GM10847 (cell line): ENCODE measurements around the gene MATCAP1.

Experiments
- POLR2A ChIP-seq: IDR thresholded peaks from 2 replicates; pipeline ENCODE4 v1.6.1; 2011; ENCODE audit not compliant: insufficient read length; ENCODE audit errors: extremely low read depth

The MATCAP1 gene

DNA sequence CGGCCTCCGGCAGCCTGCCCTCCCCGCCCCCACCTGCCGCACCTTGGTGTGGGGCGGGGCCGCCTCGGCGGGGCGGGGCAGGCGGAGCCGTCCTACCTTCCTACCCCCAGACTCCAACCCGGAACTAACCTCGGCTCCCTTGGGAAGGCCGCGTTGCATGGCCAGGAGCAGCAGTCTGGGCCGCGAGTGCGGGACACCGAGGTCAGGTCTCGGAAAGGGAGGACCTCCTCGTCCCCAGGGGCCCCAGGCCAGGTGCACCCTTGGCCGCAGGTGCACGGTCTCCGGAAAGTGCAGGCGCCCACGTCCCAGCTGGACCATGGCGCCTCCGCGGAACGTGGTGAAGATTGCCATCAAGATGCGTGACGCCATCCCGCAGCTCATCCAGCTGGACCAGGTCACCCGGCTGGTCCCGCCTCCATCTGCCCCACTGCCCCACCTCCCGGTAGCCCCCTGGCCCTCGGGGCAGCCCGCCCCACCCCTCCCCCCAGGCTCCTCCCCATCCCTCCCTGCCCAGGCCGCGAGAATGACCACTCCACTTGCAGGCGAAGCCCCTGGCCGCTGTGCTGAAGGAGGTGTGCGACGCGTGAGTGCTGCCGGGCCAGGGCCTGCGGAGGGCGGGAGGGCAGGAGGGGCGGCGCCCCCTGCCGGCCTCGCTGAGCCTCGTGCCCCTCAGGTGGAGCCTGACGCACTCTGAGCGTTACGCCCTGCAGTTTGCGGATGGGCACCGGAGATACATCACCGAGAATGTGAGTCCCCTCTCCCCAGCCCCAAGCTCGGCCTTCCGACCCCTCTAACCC is 15.4 kb upstream of the MATCAP1 start, which contains the start of gene ELMO3:
Gene ELMO3 (plus strand): TSS at position 121 of the 797 bp plus-strand sequence. CDS start 196 bp downstream, at position 317.
- no peak for TF ChIP-seq POLR2A

- TF ChIP-seq POLR2A = no peak
Observed at GRCh38 chr16:67198238-67198734, 14.5 kb upstream of the MATCAP1 start.

DNA sequence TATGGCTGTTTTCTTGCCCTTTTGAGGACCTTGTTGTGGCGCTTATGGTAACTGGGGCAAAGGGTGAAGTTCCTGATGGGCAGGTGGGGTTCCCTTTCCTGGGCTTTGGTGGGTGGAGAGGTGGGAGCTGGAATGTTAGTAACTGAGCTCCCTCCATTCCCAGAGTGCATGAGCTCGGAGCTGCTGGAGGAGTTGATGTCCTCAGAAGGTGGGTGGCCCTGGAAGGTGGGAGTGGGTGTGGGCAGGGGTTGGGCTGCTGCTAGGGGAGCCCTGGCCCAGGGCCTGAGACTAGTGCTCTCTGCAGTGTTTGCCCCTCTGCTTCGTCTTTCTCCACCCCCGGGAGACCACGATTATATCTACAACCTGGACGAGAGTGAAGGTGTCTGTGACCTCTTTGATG is 13.9 kb upstream of the MATCAP1 start:
- TF ChIP-seq POLR2A = no peak

DNA sequence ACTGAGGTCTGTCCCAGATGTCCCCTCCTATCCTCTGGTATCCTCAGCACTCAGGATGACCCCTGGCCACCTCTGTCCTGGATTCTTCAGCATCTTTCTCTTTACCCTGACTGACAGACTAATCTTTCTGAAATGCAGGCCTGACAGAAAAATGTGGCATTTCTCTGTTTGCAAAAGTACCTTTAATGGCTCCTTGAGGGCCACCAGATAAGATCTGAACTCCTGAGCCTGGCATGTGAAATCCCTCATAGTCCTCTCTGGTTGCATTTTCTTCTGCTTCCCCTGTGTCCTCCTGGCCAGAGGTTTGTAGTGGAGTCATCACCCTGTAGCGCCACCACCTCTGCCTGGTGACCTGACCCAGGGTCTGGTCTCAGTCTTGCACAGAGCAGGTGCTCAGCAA is 13.1 kb upstream of the MATCAP1 start:
- no peak for TF ChIP-seq POLR2A

- no peak for TF ChIP-seq POLR2A
Observed at GRCh38 chr16:67195676-67196075, 11.9 kb upstream of the MATCAP1 start.

DNA sequence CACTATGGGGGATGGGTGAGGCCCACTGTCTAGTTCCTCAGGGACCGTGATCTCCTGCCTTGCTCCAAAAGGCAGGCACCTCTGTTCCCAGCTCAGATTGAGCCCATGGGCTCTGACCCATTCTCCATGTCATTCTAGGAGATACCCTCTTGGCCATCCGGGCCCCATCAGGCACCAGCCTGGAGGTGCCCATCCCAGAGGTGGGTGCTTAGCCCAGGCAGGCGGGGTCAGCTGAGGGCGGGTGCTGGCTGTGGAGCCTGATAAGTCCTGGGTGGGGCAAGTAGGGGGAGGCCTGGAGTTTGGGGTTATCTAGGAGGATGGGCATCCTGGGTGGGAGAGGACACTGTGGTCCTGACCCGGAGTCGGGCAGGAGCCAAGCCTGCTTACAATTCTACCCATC is 10.5 kb upstream of the MATCAP1 start:
- TF ChIP-seq POLR2A = no peak

DNA sequence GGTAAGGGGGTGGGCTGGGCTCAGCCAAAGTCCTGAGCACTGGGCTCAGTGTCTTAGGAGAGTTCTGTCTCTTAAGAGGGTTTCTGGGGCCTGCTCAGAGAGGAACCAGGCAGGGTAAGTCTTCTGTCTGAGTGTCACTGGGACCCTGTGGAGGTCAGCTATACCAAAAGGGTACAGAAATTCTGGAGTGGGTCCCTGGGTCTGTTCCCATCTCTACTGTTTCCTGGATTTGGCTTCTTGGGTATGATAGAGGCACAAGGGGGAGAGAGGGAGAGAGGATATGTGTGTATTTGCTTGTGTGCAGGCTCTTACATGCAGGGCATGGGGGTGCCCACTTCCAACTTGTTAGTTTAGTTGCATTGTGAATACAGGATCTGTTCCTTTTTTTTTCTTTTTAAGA is 9.8 kb upstream of the MATCAP1 start:
- TF ChIP-seq POLR2A = no peak

GRCh38 chr16:67192781-67193361 is 9.1 kb upstream of the MATCAP1 start:
- no peak for TF ChIP-seq POLR2A

DNA sequence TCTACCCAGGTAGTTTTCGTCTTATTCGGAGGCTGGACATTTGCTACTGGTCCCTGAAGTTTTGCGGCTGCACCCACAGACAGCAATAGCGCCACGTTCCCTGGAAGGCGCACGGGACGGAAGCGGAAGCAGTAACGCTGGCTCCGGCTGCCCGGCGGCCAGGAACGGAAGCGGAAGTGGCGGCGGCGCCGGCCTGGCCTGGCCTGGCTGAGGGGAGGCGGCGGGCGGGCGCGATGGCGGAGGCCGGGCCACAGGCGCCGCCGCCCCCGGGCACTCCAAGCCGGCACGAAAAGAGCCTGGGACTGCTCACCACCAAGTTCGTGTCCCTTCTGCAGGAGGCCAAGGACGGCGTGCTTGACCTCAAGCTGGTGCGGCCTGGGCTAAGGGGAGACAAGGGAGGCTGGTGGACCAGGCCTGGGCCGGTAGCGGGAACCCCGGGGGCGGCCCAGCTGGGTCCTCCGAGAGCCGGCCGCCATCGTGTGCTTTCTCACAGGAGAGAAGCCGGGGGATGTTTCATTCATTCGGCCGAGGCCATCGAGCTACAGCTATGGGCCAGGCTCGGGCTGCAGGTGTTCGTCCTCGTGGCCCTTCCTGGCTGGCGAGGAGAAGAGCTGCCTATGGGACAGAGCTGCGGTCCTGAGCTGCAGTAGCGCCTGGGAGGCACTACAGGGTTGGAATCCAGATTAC is 8.4 kb upstream of the MATCAP1 start, which contains the start of gene E2F4:
Gene E2F4 (plus strand): TSS at position 161 of the 687 bp plus-strand sequence. CDS start 73 bp downstream, at position 234.
- TF ChIP-seq POLR2A = peak; percentile 74

- no peak for TF ChIP-seq POLR2A
Observed at GRCh38 chr16:67191411-67191994, 7.7 kb upstream of the MATCAP1 start.

DNA sequence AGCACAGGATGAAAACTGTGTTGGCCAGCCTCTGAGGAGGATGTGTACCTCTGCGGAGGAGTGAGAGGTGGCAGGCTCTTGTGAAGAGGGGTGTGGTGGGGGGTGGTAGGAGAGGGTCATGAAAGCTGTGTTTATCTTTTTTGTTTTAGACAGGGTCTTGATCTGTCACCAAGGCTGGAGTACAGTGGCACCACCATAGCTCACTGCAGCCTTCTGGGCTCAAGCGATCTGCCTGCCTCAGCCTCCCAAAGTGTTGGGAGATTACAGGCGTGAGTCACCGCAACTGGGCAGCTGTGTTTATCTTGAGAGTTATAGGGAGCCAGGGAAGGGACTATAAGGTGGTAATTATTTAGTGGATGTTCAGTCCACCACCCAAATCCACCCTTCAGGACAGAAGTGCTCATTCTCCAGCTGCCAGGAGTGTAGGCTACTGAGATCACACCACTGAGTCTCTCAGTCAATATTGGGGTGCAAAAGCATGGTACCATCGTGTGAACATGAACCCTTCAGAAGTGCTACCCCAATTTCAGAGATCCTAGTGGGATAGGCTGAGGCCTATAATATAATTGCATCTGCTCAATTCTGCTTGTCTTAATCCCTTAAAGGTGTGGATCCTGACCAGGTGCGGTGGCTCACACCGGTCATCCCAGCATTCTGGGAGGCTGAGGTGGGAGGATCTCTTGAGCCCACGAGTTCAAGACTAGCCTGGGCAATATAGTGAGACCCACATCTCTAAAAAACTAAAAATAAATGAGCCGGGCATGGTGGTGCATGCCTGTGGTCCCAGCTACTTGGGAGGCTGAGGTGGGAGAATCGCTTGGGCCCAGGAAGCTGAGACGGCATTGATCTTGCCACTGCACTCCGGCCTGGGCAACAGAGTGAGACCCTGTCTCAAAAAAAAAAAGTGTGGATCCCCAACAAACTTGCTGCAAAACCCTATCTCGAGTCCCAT is 7.0 kb upstream of the MATCAP1 start:
- TF ChIP-seq POLR2A = no peak

DNA sequence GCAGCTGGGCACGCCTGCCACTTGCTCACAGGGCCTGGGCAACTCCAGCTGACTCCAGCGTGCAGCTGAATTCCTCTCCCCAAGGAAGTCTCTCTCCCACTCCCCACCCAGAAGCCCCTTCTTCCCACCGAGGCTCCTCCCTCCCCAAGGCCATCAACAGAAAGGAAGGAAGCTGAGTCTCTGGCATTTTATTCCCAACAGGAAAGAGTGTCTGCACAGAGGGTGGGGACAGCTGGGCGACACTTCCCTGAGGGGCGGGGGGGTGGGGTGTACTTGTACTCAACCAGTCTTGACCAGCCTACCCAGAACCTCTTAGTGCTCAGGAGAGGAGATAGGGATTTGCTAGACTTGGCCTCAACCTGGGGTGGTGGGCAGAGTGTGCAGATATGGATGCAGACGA is 6.3 kb upstream of the MATCAP1 start, which contains the start of gene EXOC3L1:
Gene EXOC3L1 (minus strand): TSS at position 96 of the 400 bp plus-strand sequence. CDS start 460 bp downstream, outside the sequence.
- no peak for TF ChIP-seq POLR2A

DNA sequence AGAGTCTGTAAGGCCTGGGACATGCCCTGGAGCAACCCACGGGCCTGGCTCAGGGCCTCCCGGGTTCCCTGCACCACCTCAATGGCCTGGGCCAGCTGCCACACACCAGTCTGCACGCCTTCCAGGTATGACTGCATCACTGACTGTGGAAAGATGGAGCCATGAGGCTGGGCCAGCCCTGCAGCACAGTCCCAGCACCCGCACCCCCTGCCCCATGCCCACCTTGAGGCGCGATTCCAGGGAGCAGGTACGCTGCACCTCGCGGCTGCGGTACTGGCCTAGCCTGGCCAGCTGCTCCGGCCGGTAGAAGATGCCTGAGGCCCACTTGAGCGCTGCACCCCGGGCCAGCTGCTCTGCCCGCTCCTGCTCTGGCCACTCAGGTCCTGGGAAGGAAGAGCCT is 5.0 kb upstream of the MATCAP1 start:
- no peak for TF ChIP-seq POLR2A

- no peak for TF ChIP-seq POLR2A
Observed at GRCh38 chr16:67188323-67188722, 4.6 kb upstream of the MATCAP1 start.
